ENCODE results near the gene JUNB. TPM values are rescaled to one million over a fixed set of nuclear protein-coding genes. Genes with fewer than 3 reads are reported as not detected.

JUNB gene
- total and polyA plus RNA-seq, 10 of the 15 experiments (the other 5 are each of a cell fraction or from before 2014, with no cell fraction given): 0.55 to 144 (median 68.3) TPM

DNA sequence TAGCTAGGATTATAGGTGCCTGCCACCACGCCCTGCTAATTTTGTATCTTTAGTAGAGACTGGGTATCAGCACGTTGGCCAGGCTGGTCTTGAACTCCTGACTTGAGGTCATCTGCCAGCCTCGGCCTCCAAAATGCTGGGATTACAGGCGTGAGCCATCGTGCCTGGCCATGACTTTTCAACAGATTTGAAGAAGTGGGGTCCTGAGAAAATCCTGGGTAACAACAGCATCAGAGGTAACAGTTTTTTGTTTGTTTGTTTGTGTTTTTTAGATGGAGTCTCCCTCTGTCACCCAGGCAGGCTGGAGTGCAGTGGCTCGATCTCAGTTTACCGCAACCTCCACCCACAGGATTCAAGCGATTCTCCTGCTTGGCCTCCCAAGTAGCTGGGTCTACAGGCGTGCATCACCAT, 3.7 kb downstream of the JUNB start:
- RAD21 ChIA-PET (ENCODE audit: unreplicated experiment): interaction anchor here (0.7 to 11.4 kb wide), 12 partner anchors 11 to 354 kb away, joined by 3 to 303 read pairs (median 13); partner anchors contain the start of genes FBXW9, HOOK2, RNASEH2A and ZNF443

More for the DNA sequence above, 3.7 kb downstream of the JUNB start:
- CTCF ChIA-PET: interaction anchor here (1.1 to 12.9 kb wide), 10 partner anchors 17 to 191 kb away, joined by 3 to 537 read pairs (median 7); partner anchors contain the start of genes GET3, HOOK2 and RTBDN
- FAIRE-seq (no peak), DNase-seq (ENCODE audit: low read depth, low spot score) (no peak), ATAC-seq (no peak)
- H2AFZ ChIP-seq (ENCODE audit: control insufficient read depth, low read depth, low read length): no peak overlapping the region
- intact Hi-C loops (cut with micrococcal nuclease; ENCODE audit: unreplicated experiment): no loop called here
- no peak for TF ChIP-seq STAT3 (IDR thresholded peaks at IDR 0.05; ENCODE audit: low read depth, low read length)
- TF ChIP-seq ZNF207 (IDR thresholded peaks at IDR 0.05; ENCODE audit: borderline replicate concordance): no peak
- TF ChIP-seq SPI1 (IDR thresholded peaks at IDR 0.05; ENCODE audit: borderline replicate concordance, insufficient read depth, low read depth, low read length): no peak
- TF ChIP-seq EED (IDR thresholded peaks at IDR 0.05; ENCODE audit: low read depth): no peak
- no peak for TF ChIP-seq SKIL (IDR thresholded peaks at IDR 0.05; ENCODE audit: low read depth, poor library complexity, severe bottlenecking)
- TF ChIP-seq BACH1 (IDR thresholded peaks at IDR 0.05; ENCODE audit: borderline replicate concordance): no peak
- TF ChIP-seq HCFC1 (IDR thresholded peaks at IDR 0.05; ENCODE audit: low read length): no peak
- TF ChIP-seq CHD4 (IDR thresholded peaks at IDR 0.05): no peak
- TF ChIP-seq, protein P1, sequence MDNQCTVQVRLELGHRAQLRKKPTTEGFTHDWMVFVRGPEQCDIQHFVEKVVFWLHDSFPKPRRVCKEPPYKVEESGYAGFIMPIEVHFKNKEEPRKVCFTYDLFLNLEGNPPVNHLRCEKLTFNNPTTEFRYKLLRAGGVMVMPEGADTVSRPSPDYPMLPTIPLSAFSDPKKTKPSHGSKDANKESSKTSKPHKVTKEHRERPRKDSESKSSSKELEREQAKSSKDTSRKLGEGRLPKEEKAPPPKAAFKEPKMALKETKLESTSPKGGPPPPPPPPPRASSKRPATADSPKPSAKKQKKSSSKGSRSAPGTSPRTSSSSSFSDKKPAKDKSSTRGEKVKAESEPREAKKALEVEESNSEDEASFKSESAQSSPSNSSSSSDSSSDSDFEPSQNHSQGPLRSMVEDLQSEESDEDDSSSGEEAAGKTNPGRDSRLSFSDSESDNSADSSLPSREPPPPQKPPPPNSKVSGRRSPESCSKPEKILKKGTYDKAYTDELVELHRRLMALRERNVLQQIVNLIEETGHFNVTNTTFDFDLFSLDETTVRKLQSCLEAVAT (IDR thresholded peaks at IDR 0.05): no peak
- H3K9ac ChIP-seq (ENCODE audit: control insufficient read depth, insufficient read depth, low read length): no peak overlapping the region
- in situ Hi-C loops (cut with MboI): loop anchor here (5.0 kb wide), 1 partner anchor 33 kb away; no protein-coding TSS in a partner anchor
- H3K27me3 ChIP-seq (replicated peaks in 1 of 2; ENCODE audit: control insufficient read depth in 2 of 2, insufficient read depth in 2 of 2, low read length in 1 of 2): no peaks in the 10 kb centered on the region
- POLR2A ChIA-PET: interaction anchor here (0.7 to 8.2 kb wide), 4 partner anchors 8 to 114 kb away, joined by 5 to 303 read pairs (median 6); partner anchors contain the start of gene HOOK2
- 76% methylated on average over 9 of the region's 9 CpGs for WGBS (ENCODE audit: insufficient coverage, insufficient replicate concordance, low lambda C conversion rate, missing lambda C conversion rate)
- H3K4me1 ChIP-seq (ENCODE audit: control insufficient read depth, insufficient read depth, low read length): peaks cover 24% of the 10 kb centered on the region
- no peaks in the 10 kb centered on the region; the same call in 2 of the 3 replicates for H3K9me3 ChIP-seq (replicated peaks; ENCODE audit: control insufficient read depth, insufficient read depth, low read length)
- peaks cover 29% of the 10 kb centered on the region for H3K79me2 ChIP-seq (ENCODE audit: control insufficient read depth, insufficient read depth, low read length)
- SMC1A ChIA-PET (ENCODE audit: uncharacterized antibody, unreplicated experiment): interaction anchor here (0.9 to 11.5 kb wide), 10 partner anchors 9 to 52 kb away, joined by 3 to 240 read pairs (median 11); partner anchors contain the start of gene RNASEH2A
- no peak overlapping the region for H3K27ac ChIP-seq (ENCODE audit: control insufficient read depth, insufficient read depth)
- BruUV-seq (replicated peaks): no TSS peak
- H3K36me3 ChIP-seq (ENCODE audit: control insufficient read depth in 2 of 2, insufficient read depth in 2 of 2, low read length in 1 of 2): peaks cover 0 to 1% of the 10 kb centered on the region in 2 experiments; a peak in 2 of 4 replicates
- no peak overlapping the region; the same call in 1 of the 2 replicates for H3K4me2 ChIP-seq (ENCODE audit: control insufficient read depth, insufficient read depth)
- no peak overlapping the region for H3K4me3 ChIP-seq
- H4K20me1 ChIP-seq (ENCODE audit: control insufficient read depth, insufficient read depth): no peaks in the 10 kb centered on the region

Data from GM12878 (cell line).